Stimulated activated CD4-positive, alpha-beta T cell treated with anti-CD3 and anti-CD28 coated beads, Interleukin-12 subunit alpha, Interleukin-12 subunit beta, amount 100 ng/mL, for 24 hours (primary cell): ENCODE results near the gene CLASP1.
"Not testable (repeated sequence)": the region's sequence is repeated elsewhere in the genome, so short reads cannot be mapped to it uniquely, and the experiment has no call there.

Experiments
- DNase-seq, 2 experiments: peaks; one replicate each; pipeline ENCODE4 v3.0.0-alpha.2; 2020; ENCODE audit warnings: low read depth in 2 of 2

CLASP1 gene

DNA sequence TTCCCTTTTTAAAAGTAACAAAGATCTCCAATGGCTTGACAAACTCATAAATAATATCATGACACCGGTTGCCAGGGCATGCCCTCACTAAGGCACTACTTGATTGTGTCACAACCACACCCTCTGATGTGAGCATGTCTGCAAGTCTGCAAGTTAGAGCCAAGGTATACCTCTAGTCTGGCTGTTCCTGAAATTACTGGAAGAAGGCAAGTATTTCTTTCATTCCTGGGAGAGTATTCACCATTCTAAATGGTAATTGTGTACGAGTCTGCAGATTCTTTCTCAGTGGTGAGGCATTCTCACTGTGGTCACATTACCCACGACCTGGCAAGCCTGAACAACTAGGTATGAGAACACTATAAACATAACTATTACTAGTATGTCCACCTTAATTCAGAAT lies 144.3 kb downstream of the CLASP1 start:
- DNase-seq: no peak

GRCh38 chr2:121504316-121504715 lies 144.9 kb downstream of the CLASP1 start:
- no peak for DNase-seq

DNA sequence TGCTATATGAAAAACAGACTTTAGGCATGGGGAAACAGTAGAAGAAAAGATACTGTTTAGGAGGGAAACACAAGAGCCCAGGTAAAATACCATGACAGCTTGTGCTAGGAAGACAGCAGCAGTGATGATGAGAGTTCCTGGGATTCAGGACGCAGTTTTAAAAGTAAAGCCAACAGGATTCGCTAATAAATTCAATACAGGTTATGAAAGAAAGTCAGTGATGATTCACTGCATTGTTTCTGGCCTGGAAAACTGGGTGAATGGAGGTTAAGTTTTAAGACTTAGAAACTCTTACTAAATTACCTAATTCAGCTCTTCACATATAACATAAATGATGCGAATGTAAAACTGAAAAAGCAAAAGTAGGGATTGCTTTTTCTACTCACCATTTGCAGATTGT lies 146.5 kb downstream of the CLASP1 start:
- no peak for DNase-seq

DNA sequence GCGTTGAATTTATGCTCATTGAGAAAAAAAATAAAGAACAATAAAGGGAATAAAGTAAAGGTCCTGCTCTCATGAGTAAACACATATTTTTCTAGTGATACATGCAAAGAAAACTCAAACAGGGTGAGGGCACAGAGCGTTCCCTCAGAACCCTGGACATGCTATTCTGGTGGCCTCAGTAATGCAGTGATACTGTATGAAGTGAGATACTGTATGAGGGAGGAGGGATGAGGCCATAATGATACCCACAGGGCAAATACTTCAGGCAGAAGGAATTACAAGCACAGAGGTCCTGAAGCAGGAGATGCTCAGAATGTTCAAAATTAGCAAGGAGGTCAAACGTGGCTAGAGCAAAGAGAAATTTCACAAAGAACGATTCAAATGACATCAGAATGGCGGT lies 147.0 kb downstream of the CLASP1 start:
- DNase-seq: no peak

GRCh38 chr2:121501554-121501953 lies 147.7 kb downstream of the CLASP1 start:
- no peak for DNase-seq

- no peak for DNase-seq
These were observed 148.2 kb downstream of the CLASP1 start for GRCh38 chr2:121501031-121501430.

- no peak for DNase-seq
These were observed 150.5 kb downstream of the CLASP1 start for GRCh38 chr2:121498731-121499130.

DNA sequence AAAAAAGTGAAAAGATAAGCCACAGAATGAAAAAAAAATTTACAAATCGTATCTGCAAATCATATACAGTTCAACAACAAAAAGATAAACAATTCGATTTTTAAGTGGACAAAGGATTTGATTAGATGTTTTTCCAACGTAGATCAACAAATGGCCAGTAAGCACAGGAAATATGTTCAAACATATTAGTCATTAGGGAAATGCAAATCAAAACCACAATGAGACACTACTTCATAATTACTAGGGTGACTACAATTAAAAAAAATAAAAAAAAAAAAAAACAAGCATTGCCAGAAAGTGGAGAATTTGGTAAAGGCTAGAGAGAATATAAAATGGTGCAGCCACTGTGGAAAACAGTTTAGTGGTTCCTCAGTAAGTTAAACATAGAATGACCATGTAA lies 156.9 kb downstream of the CLASP1 start:
- DNase-seq: no peak

GRCh38 chr2:121491518-121491917 lies 157.7 kb downstream of the CLASP1 start:
- DNase-seq: no peak

GRCh38 chr2:121490584-121491133 lies 158.6 kb downstream of the CLASP1 start:
- DNase-seq: no peak

DNA sequence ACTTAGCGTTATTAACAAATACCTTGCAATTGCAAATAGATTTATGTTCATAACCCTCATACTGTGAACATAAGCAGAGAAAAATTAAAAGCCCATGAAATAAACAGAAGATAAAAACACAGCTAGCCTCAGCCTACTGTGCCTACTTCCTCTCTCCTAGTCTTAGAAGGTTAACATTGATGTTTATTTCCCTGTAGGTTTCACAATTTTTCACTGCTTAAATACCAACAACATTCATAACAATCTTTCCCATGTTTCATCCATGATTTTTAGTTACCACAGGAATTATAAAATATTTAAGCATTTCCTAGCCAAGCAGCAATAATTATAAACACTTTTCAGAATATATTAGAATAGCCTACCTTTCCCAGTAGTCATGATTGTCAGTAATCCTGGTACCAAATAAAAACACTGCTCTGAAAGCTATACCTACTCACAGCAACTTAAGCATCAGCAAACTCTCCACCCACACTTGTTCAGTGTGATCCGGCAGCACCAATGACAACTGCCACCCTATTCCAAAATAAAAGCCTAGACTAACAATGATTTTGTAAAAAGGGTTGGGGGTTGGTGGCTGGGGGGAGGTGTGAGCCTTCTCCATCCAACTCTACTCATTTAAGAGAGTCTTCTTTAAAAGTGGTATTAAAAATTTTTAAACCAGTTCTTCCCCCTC lies 159.2 kb downstream of the CLASP1 start:
- no peak for DNase-seq

- no peak for DNase-seq
These were observed 160.0 kb downstream of the CLASP1 start for GRCh38 chr2:121489284-121489683.

GRCh38 chr2:121486191-121486790 lies 163.0 kb downstream of the CLASP1 start:
- DNase-seq: no peak

DNA sequence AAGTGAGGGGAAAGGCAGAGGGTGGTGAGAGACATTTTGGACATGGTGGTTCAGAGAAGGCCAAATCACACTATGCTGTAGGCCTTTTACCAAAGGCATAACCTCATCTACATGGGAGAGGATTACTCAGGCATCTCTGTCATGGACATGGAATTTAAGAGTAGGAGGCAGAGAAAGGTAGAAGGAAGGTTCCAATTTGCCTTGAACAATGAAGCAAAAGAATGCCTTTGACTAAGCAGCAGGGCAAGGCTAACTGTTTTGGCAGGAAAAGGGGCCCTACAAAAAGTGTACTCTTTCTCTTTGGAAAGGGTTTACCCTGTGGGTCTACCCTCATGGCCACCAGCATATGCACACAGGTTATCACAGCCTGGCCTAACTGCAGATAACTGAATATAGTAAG lies 164.2 kb downstream of the CLASP1 start:
- no peak for DNase-seq

DNA sequence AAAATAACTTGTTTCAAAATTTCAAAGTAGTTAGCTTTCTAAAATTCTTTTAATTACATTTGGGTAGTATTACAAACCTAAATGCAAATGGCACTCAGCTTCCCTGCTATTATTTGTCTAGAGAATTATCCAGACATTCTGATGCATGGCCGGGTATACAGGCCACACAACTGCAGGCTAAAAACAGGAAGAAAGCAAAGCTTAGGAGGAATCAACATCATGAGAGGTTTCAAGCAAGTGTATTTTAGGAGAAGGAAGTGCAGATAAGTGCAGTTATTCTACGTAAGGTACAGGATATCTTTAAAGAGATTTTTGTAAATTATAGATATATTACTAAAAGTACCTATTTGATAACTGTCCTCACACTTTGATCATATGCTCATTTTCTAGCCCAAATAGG lies 165.4 kb downstream of the CLASP1 start:
- no peak for DNase-seq

DNA sequence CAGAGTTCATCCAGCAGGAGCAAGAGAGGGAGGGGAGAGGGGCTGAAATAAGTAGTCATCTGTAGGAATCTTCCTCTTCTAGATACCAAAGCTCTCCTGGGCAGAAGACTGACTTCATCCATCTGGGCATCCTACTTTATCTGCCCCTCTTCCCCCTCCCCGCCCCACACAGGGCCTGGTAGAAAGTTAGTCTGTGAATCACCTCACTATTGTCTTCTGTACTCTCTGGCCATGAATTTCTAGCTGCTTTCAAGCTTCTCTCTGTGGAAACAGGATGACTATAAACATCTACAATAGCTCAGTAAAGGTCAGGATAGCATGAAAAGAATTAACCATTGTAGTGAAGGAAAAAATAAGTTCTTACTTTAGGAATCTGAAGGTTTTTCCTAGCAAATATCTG lies 166.2 kb downstream of the CLASP1 start:
- DNase-seq: no peak

DNA sequence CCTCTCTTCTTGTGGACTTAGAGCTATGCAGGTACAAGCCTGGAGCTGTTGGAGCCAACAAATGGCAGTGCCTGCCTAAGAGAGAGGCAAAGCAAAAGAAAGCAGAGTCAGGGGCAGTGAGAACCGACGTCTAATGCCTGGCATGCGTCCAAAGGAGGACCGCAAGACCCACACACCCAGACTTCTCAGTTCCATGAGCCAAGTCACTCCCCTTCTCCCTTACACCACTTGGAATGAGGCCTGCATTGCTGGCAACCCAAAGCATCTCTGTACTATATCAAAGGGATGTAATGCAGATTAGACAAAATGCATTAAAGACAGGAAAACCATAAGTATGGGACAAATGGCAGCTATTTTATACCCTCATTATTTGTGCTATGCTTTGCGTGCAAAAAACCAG lies 168.4 kb downstream of the CLASP1 start:
- no peak for DNase-seq

- no peak for DNase-seq
These were observed 169.3 kb downstream of the CLASP1 start for GRCh38 chr2:121479882-121480522.

DNA sequence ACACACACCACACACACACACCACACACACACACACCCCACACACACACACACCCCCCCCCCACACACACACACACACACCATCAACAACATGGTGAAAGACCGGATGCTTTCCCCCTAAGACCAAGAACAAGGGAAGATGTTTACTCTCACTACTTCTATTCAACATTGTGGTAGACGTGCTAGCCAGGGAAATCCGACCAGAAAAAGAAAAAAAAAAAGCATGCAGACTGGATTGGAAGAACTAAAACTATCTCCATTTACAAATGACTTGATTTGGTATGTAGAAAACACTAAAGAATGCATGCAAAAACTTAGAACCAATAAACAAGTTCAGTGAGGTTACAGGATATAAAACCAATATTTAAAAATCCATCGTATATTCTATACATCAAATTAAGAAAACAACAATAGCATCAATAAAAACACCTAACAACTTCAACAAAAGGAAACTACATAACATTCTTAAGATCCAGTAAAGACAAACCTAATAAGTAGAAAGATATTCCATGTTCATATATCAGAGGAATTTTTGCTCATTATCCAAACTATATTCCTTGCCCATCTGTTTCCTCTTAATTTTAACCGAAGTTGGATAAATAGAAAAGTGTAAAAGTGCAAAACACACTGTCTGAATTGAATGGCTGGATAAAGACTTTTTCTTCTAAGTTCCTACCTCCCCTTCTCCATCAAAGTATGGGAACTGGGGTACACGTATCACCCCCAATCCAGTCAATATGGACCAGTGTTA lies 170.1 kb downstream of the CLASP1 start:
- no peak for DNase-seq

- not testable (repeated sequence) for DNase-seq
These were observed 170.8 kb downstream of the CLASP1 start for GRCh38 chr2:121478358-121478995.

- no peak for DNase-seq
These were observed 172.6 kb downstream of the CLASP1 start for GRCh38 chr2:121476684-121477083.
